ENCODE data around the gene USP5. TPM values are rescaled to one million over a fixed set of nuclear protein-coding genes. Genes with fewer than 3 reads are reported as not detected.

Gene USP5
- total RNA-seq, 2 experiments from 2014 or later: 31.8 to 33.4 TPM

DNA sequence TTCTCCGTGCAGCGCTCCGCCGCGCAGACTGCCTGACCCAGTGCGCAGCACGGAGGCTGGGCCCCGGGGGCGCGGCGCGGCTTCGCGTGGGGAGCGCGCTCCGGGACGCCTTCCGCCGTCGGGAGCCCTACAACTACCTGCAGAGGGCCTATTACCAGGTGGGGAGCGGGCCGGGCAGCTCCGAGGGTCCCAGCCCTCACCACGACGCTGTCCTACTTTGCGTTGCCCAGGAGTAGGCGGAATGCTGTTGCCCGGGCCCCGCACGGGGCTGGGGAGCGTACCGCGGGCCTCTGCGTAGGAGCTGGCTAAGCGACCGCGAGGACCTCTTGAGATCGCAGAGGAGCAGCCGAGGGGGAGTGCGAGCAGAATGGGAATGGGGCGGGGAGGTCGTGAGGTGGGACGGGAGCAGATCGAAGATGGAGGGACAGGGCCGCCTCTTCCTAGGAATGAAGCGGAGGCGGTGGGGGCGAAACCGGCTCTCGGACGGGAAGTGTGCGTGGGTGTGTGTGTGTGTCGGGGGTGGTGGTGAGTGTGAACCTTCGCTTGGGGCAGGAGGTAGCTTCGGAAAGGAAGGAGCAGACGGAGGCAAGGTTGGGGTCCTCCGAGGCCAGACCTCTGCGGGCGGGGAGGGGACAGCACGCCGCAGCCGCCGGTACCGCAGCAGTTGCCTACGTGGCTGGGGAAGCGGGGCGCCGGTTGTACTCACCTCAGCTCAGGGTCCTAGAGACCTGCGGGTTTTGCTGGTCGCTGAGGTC lies 23.0 kb upstream of the USP5 start:
- intact Hi-C loops (cut with DNase I, micrococcal nuclease): loop anchor here in 1 of 2 experiments (5.0 kb wide), 2 partner anchors 42 to 267 kb away; partner anchors contain the start of gene CD4
- H3K4me3 Mint-ChIP-seq: peak overlapping the region; percentile 91
- Histone ChIP-seq H3K36me3 (ENCODE audit: insufficient read depth, low read length) (no peaks in the 10 kb centered on the region), H3K27me3 (ENCODE audit: control insufficient read depth in 1 of 2, insufficient read depth in 2 of 2, low read length in 2 of 2) (peaks cover 19 to 25% of the 10 kb centered on the region in 2 experiments), H3K9me3 (ENCODE audit: control insufficient read depth in 1 of 2, insufficient read depth in 1 of 2, low read length in 2 of 2) (peaks cover 0 to 6% of the 10 kb centered on the region in 2 experiments), H3K4me1 (ENCODE audit: insufficient read depth, low read length) (peaks cover 35% of the 10 kb centered on the region), H3K4me3 (ENCODE audit: low read length) (peak overlapping the region; percentile 72), H3K27ac (ENCODE audit: low read depth in 1 of 2, low read length in 2 of 2) (no peak overlapping the region)
- peaks cover 17% of the 10 kb centered on the region for H3K4me1 Mint-ChIP-seq (ENCODE audit: low read depth)
- TF ChIP-seq, protein P1, sequence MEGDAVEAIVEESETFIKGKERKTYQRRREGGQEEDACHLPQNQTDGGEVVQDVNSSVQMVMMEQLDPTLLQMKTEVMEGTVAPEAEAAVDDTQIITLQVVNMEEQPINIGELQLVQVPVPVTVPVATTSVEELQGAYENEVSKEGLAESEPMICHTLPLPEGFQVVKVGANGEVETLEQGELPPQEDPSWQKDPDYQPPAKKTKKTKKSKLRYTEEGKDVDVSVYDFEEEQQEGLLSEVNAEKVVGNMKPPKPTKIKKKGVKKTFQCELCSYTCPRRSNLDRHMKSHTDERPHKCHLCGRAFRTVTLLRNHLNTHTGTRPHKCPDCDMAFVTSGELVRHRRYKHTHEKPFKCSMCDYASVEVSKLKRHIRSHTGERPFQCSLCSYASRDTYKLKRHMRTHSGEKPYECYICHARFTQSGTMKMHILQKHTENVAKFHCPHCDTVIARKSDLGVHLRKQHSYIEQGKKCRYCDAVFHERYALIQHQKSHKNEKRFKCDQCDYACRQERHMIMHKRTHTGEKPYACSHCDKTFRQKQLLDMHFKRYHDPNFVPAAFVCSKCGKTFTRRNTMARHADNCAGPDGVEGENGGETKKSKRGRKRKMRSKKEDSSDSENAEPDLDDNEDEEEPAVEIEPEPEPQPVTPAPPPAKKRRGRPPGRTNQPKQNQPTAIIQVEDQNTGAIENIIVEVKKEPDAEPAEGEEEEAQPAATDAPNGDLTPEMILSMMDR (IDR thresholded peaks at IDR 0.05): no peak
- ATAC-seq (ENCODE audit: poor library complexity) (peak; percentile 67), DNase-seq (peak in 11 of 14 experiments; percentile 27 to 69 (median 38))
- ChIA-PET POLR2A (interaction anchor here (0.6 to 8.0 kb wide), 20 partner anchors 8 to 294 kb away, joined by 3 to 57 read pairs (median 5); partner anchors contain the start of genes C12orf57, CD4, CDCA3 and COPS7A), CTCF (interaction anchor here (1.0 to 2.7 kb wide), 8 partner anchors 18 to 202 kb away, joined by 3 to 10 read pairs (median 6); partner anchors contain the start of genes MLF2 and SPSB2)
- no peaks in the 10 kb centered on the region for H3K9me3 Mint-ChIP-seq
- peak overlapping the region; percentile 70 for H3K27ac Mint-ChIP-seq
- H3K36me3 Mint-ChIP-seq (ENCODE audit: low read depth): no peaks in the 10 kb centered on the region
- H3K27me3 Mint-ChIP-seq: peaks cover 23% of the 10 kb centered on the region

DNA sequence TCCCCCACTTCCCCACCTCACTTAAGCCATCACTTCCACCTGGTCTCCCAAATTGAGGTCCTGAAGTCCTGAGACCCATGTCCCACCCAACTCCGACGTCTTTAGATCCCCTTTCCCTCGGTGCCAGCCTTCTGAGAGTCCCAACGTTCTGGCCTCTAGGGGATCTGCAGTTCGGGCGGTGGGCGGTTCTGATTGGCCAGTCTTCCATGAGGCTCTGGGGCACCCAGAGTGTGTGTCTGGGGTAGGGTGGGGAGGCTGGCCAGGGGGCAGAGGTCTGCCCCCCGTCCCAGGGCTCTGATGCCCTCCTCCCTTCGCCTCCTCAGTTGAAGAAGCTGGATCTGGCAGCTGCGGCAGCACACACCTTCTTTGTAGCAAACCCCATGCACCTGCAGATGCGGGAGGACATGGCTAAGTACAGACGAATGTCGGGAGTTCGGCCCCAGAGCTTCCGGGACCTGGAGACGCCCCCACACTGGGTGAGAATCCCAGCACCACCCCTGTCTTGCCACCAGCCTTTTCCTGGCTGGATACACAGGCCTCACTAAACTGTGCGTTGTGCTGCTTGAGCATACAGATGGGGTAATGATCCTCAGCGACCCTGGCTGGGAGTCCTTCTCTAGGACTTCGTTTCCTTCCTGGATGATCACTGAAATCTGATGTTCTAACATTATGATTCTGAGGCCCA lies 22.3 kb upstream of the USP5 start:
- Mint-ChIP-seq H3K4me3 (peak overlapping the region; percentile 91), H3K36me3 (ENCODE audit: low read depth) (no peaks in the 10 kb centered on the region), H3K4me1 (ENCODE audit: low read depth) (peaks cover 17% of the 10 kb centered on the region), H3K27ac (peak overlapping the region; percentile 70), H3K9me3 (no peaks in the 10 kb centered on the region), H3K27me3 (peaks cover 22% of the 10 kb centered on the region)
- Histone ChIP-seq H3K27me3 (ENCODE audit: control insufficient read depth in 1 of 2, insufficient read depth in 2 of 2, low read length in 2 of 2) (peaks cover 19 to 25% of the 10 kb centered on the region in 2 experiments), H3K9me3 (ENCODE audit: control insufficient read depth in 1 of 2, insufficient read depth in 1 of 2, low read length in 2 of 2) (peaks cover 0 to 6% of the 10 kb centered on the region in 2 experiments), H3K27ac (ENCODE audit: low read depth in 1 of 2, low read length in 2 of 2) (no peak overlapping the region), H3K4me1 (ENCODE audit: insufficient read depth, low read length) (peaks cover 35% of the 10 kb centered on the region), H3K4me3 (ENCODE audit: low read length) (peak overlapping the region; percentile 72), H3K36me3 (ENCODE audit: insufficient read depth, low read length) (no peaks in the 10 kb centered on the region)
- intact Hi-C loops (cut with DNase I, micrococcal nuclease): loop anchor here in 1 of 2 experiments (5.0 kb wide), 2 partner anchors 42 to 267 kb away; partner anchors contain the start of gene CD4
- ChIA-PET CTCF (interaction anchor here (1.0 to 2.7 kb wide), 6 partner anchors 19 to 76 kb away, joined by 3 to 10 read pairs (median 7); partner anchors contain the start of genes MLF2 and SPSB2), POLR2A (interaction anchor here (0.8 to 8.0 kb wide), 17 partner anchors 9 to 295 kb away, joined by 3 to 57 read pairs (median 7); partner anchors contain the start of genes C12orf57, CD4, CDCA3 and COPS7A)
- ATAC-seq (ENCODE audit: poor library complexity) (no peak), DNase-seq (no peak)
- TF ChIP-seq, protein P1 (IDR thresholded peaks at IDR 0.05): no peak

DNA sequence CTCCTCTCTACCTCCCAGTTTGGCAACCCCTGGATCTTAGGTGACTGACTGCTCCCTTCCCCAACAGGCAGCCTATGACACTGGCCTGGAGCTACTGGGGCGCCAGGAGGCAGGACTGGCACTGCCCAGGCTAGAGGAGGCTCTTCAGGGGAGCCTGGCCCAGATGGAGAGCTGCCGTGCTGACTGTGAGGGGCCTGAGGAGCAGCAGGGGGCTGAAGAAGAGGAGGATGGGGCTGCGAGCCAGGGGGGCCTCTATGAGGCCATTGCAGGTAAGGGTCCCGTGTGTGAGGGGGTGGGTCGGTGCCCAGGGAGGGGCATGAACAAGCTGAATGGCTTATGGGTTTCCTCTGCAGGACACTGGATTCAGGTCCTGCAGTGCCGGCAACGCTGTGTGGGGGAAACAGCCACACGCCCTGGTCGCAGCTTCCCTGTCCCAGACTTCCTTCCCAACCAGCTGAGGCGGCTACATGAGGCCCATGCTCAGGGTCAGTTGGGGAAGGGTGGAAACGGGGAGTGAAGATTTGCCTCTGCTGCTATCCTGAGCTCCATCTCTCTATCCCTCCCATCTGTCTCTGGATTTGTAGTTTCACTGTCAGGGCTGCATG lies 21.6 kb upstream of the USP5 start:
- ChIA-PET POLR2A (interaction anchor here (1.0 to 8.0 kb wide), 4 partner anchors 37 to 77 kb away, joined by 6 to 57 read pairs (median 13); partner anchors contain the start of genes MLF2 and TPI1), CTCF (interaction anchor here (1.1 to 2.3 kb wide), 2 partner anchors 61 to 64 kb away, joined by 4 to 8 read pairs; no protein-coding TSS in a partner anchor)
- Histone ChIP-seq H3K36me3 (ENCODE audit: insufficient read depth, low read length) (no peaks in the 10 kb centered on the region), H3K9me3 (ENCODE audit: control insufficient read depth in 1 of 2, insufficient read depth in 1 of 2, low read length in 2 of 2) (peaks cover 0 to 6% of the 10 kb centered on the region in 2 experiments), H3K27me3 (ENCODE audit: control insufficient read depth in 1 of 2, insufficient read depth in 2 of 2, low read length in 2 of 2) (peaks cover 19 to 25% of the 10 kb centered on the region in 2 experiments), H3K4me1 (ENCODE audit: insufficient read depth, low read length) (peaks cover 31% of the 10 kb centered on the region), H3K4me3 (ENCODE audit: low read length) (no peak overlapping the region), H3K27ac (ENCODE audit: low read depth in 1 of 2, low read length in 2 of 2) (no peak overlapping the region)
- TF ChIP-seq, protein P1 (IDR thresholded peaks at IDR 0.05): no peak
- intact Hi-C loops (cut with DNase I, micrococcal nuclease): no loop called here
- peak overlapping the region; percentile 91 for H3K4me3 Mint-ChIP-seq
- ATAC-seq (ENCODE audit: poor library complexity) (no peak), DNase-seq (no peak)
- no peak overlapping the region for H3K27ac Mint-ChIP-seq
- peaks cover 15% of the 10 kb centered on the region for H3K4me1 Mint-ChIP-seq (ENCODE audit: low read depth)
- H3K36me3 Mint-ChIP-seq (ENCODE audit: low read depth): no peaks in the 10 kb centered on the region
- H3K27me3 Mint-ChIP-seq: peaks cover 14% of the 10 kb centered on the region
- H3K9me3 Mint-ChIP-seq: no peaks in the 10 kb centered on the region
